ENCODE measurements around the gene SCAF4.

DNA sequence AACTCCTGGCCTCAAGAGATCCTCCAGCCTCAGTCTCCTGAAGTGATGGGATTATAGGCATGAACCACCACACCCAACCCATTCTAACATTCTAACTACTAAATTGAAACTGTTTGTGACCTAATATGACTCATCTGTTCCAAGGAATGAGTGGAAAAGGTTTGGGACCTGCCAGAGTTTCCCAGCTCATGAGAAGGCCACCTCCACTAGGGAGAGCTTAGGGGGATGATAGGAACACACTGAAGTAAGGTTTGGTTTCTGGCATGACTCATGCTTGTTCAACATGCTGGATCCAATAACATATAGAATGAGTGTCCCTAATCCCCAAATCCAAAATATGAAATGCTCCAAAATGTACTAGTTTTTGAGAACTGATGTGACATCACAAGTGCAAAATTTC, 18.9 kb upstream of the SCAF4 start:
- TF ChIP-seq, protein P1, sequence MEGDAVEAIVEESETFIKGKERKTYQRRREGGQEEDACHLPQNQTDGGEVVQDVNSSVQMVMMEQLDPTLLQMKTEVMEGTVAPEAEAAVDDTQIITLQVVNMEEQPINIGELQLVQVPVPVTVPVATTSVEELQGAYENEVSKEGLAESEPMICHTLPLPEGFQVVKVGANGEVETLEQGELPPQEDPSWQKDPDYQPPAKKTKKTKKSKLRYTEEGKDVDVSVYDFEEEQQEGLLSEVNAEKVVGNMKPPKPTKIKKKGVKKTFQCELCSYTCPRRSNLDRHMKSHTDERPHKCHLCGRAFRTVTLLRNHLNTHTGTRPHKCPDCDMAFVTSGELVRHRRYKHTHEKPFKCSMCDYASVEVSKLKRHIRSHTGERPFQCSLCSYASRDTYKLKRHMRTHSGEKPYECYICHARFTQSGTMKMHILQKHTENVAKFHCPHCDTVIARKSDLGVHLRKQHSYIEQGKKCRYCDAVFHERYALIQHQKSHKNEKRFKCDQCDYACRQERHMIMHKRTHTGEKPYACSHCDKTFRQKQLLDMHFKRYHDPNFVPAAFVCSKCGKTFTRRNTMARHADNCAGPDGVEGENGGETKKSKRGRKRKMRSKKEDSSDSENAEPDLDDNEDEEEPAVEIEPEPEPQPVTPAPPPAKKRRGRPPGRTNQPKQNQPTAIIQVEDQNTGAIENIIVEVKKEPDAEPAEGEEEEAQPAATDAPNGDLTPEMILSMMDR (conservative IDR thresholded peaks at IDR 0.05; ENCODE audit: low read length): no peak
- TF ChIP-seq EZH2phosphoT487 (IDR thresholded peaks at IDR 0.05; ENCODE audit: borderline replicate concordance): no peak

Measured in Loucy (cell line).